Activated CD8-positive, alpha-beta memory T cell treated with anti-CD3 and anti-CD28 coated beads, Interleukin-2, amount 50 U/mL, for 1 hour (primary cell): ENCODE results near the gene HARS1.
"Not testable (repeated sequence)": the region's sequence is repeated elsewhere in the genome, so short reads cannot be mapped to it uniquely, and the experiment has no call there.

Experiments used
- DNase-seq: peaks from one replicate; pipeline ENCODE4 v3.0.0-alpha.2; 2020; ENCODE audit errors: extremely low read depth

HARS1 gene

GRCh38 chr5:140677947-140678346 lies 13.2 kb downstream of the HARS1 start:
- no peak for DNase-seq

DNA sequence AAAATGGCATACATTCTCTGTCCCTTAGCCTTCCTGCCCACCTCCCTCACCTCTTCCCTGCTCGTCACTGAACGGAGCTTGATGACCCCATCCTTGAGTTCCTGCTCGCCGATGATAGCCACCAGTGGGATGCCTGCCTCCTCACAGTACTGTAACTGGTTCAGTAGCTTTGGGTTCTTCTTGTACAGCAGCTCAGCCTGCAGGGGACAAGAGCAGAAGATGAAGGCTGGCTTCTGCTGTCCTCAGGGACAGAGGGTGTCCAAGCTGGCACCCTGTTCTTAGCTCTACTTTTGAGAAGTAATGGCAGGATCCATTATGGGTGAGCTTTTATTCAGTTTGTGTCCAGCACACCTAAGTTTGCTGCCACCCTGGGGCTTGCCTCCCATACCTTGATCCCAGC lies 16.5 kb downstream of the HARS1 start:
- DNase-seq, result no peak

DNA sequence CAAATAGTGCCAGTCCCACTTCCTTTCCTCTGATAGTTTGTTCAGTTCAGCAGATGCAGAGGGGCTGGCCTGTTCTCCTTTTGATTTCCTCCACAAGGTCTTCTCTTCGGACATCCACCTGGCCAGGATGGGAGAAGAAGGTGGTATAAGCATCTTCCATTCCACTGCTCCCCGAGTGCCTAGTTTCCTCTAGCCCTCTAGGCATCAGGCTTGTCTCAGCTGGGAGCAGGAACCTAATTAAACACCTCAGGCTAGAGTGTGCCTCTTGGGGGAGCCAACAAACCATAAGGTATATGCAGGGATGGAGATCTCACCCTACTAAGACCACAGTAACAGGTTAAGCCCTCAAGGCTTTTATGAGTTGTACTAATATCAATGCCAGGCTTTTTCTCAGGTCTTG lies 17.0 kb downstream of the HARS1 start:
- DNase-seq, result no peak

DNA sequence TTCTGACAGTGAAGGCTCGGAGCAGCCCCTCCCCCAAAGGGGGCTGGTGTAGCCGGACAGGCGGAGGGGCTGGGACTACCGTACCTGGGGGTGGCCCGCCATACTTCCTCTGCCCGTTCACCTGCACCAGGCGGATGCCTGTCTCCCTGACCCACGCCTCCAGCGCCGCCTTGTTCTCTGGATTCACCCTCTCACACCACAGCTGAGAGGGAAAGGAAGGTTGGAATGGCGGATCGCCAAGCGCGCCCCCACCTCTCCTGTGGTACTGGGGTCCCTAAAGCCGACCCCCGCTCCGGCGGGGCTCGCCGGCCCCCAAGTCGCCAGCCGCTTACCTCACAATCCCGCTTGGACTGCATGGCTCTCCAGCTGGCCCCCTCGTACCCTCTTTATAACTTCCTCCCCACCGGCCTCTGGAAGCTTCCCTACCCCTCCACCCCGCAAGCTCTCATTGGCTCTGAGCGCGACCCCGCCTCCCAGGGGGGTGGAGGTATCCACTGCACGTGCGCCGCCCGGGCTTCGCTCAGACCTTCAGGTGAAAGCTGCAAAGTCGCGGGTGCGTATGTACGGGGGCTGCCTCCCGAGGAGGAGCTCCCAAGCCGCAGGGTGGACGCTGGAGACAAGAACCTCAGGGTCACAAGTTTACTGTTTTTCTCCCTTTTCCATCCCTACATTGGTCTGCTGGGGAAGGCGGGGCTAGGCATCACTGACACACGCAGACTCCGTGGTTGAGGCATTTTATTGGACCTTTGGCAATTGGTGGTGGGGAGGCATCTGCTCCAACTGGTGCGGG lies 17.8 kb downstream of the HARS1 start, which contains the start of gene DND1:
Gene DND1, minus strand, starts transcription at position 390 of the 790 bp plus-strand sequence. Its CDS starts 34 bp downstream, at position 356.
- no peak for DNase-seq

DNA sequence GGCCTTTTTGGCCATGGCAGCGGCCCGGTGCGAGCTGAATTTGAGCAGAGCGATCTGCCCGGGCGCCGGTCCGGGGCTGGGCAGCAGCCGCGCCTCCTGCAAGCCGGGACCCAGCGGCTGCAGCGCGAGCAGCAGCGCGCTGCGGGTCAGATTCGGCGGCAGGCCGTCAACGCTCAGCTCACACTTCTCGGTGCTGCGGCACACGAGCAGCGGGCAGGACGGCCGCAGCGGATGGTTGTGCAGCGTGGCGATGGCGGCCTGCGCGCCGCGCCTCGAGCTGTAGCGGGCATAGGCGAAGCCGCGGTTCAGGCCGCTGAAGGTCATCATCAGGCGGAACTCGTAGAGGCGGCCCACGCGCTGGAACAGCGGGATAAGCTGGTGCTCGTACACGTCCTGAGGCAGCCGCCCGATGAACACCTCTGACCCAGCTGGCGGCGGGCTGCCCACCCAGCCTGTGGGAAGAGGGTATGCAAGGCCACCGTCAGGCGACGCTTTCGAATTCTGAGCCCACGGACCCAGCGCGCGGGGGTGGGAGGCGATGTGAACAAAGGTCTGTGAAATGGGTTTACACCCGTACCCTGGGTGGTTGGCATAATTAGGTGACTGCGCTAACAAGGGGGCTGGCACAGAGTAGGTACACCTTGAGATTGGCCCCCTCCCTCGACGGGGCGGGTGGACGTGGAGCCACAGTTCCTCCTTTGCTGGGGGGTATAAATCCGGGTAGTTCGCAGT lies 18.5 kb downstream of the HARS1 start:
- DNase-seq, result no peak

GRCh38 chr5:140671472-140672125 lies 19.6 kb downstream of the HARS1 start:
- DNase-seq, result no peak

GRCh38 chr5:140671035-140671434 lies 20.1 kb downstream of the HARS1 start:
- not testable (repeated sequence) for DNase-seq

DNA sequence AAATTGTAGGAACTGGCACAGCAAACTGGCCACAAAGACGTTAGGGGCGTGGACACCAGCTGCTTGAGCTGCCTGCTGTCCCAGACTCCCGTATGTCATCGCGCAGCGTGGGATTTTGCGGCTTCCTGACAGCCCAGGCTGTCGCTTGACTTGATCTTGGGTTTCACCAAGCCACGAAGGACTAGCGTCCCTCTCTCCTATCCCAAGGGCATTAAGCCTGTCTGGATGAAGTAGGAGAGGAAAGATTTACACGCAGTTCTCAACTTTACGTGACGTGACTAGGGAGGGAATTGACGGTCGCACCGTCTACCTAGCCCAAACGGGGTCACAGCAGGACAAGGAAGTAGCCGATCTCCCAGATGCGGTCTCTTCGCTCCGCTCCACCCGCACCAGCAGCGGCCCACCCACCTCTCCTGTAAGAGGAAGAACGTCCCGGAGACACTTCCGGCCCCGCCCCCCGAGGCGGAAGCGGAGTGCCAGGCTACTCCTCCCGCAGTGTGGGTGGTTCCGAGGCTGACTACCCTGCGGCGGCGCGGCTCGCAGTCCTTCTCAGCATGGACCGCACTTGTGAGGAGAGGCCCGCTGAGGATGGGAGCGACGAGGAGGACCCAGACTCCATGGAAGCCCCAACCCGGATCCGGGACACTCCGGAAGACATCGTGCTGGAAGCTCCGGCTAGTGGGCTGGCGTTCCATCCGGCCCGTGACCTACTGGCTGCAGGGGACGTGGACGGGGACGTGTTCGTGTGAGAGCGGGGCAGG lies 26.6 kb downstream of the HARS1 start, which contains the start of gene WDR55:
Gene WDR55, plus strand, starts transcription at position 546 of the 761 bp plus-strand sequence. Its CDS starts 9 bp downstream, at position 555.
- peak; percentile 88 for DNase-seq

DNA sequence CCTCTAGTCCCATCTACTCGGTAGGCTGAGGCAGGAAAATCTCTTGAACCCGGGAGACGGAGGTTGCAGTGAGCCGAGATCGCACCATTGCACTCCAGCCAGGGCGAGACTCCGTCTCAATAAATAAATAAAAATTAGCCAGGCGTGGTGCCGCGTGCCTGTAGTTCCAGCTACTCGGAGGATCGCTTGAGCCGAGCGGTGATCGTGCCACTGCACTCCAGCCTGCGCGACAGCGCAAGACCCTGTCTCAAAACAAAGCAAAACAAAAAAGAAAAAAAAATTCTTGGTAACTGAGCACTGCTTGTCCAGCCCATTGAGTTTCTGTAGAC lies 27.2 kb downstream of the HARS1 start:
- no peak for DNase-seq

DNA sequence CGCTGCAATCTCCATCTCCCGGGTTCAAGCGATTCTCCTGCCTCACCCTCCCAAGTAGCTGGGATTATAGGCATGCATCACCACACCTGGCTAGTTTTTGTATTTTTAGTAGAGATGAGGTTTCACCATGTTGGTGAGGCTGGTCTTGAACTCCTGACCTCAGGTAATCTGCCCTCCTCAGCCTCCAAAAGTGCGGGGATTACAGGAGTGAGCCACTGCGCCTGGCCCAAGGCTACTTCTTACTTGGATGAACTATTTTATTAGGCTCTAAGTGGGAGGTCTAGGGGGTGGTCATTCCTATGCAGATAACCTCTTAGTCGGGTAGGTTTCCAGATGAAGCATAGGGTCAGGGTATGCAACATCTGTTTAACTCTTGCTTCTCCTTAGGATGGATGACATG lies 30.8 kb downstream of the HARS1 start:
- not testable (repeated sequence) for DNase-seq

GRCh38 chr5:140658870-140659269 lies 32.3 kb downstream of the HARS1 start:
- DNase-seq, result no peak

DNA sequence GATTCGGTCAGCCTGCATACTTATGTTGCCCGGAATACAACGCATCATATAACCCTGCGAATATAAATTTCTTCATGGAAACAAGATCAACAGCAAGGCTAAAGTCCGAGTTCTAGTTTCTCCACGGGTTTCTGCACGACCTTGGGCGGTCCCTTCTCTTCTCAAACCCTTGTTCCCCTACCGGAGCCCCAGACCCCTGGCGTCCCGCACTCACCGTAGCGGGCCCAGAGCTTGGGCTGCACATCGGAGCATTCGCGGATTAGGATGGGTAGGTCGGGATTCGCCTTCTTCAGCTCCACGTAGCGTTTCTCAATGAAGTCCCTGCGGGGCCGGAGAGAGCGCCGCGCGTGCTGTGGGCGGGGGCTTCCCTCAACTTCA lies 44.1 kb downstream of the HARS1 start:
- no peak for DNase-seq

DNA sequence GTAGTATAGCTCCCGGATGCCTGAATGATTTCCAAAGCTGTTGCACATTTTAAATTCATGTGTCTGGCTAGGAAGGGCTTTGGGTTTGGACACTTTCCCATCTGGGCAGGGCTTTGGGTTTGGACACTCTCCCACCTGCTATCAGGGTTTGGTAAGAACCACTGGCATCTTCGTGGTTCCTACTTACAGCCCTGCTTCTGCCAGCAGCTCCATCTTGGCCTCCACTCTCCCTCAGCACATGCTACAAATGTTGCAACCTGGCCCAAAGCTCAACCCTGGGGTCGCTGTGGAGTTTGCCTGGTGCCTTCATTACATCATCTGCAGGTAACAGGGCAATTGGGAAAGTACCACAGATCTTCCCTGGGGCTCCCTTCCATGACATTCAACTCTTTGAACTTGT lies 48.5 kb downstream of the HARS1 start:
- DNase-seq, result no peak

DNA sequence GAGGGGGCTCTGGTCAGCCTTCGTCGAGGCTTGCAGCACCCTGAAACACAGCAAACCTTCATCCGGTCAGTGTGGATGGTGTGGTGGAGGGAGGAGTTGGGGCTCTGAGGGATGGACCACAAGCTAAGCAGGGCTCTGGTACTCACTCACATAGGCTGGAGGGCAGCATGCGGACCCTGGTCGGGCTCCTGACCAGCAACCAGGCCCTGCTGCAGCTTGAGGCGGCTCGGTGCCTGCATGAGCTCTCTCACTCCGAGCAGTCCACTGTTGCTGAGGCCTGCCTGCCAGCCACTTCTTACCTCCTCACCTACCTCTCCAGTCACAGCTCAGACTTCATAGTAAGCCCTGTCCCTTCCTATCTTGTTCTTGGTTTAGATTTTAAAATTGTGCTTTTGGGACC lies 49.5 kb downstream of the HARS1 start:
- no peak for DNase-seq

- DNase-seq, result peak; percentile 92
These were observed 51.8 kb downstream of the HARS1 start, which contains the start of gene TMCO6 for GRCh38 chr5:140639148-140639981. TMCO6 (plus strand) TSS chr5:140639451; CDS start chr5:140639528, 77 bp downstream.

GRCh38 chr5:140638898-140639147 lies 52.3 kb downstream of the HARS1 start:
- DNase-seq, result not testable (repeated sequence)

- DNase-seq, result no peak
These were observed 53.6 kb downstream of the HARS1 start for GRCh38 chr5:140637371-140638100.

GRCh38 chr5:140635291-140636257 lies 55.6 kb downstream of the HARS1 start:
- DNase-seq, result no peak

DNA sequence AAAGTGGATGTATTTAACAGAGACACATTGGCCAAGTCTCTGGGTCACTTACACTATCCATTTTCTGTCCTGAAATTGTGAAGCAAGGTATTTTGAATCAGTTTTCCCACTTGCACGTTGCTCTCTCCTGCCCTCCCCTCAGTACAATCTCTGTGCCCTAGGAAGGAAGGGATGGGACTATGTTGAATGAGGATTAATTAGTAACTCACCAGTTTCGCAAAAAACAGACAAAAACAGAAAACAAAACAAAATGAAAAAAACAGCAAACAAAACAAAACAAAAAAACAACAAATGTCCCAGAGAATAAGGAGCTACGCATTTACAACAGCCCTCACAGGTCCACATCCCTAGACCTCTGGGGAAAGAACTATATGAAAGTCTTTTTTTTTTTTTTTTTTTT lies 57.1 kb downstream of the HARS1 start:
- DNase-seq, result no peak
